Thoracic aorta (tissue), 2 donors: ENCODE results near the gene PLEKHO2. TPM values are rescaled to one million over a fixed set of nuclear protein-coding genes. Genes with fewer than 3 reads are reported as not detected.
A peak's percentile ranks its signal among the peaks of the same experiment; 100 is the strongest.

Source experiments
- ATAC-seq: fragments of 150-250 bp; one replicate; pipeline ENCODE4 v1.8.0; 2017; ENCODE audit warnings: low read depth; ENCODE audit not compliant: insufficient number of reproducible peaks, low FRiP score
- DNase-seq: peaks from one replicate; pipeline ENCODE4 v3.0.0-alpha.2; 2020; ENCODE audit warnings: low spot score
- H3K27ac ChIP-seq, 2 donors: fragments of 200-600 bp; sonication (generic); 1 replicate in 1 of 2; 2 replicates in 1 of 2; pipeline ENCODE4 v1.5.1; 2016; ENCODE audit warnings: mild to moderate bottlenecking in 2 of 2, moderate library complexity in 2 of 2
- H3K27me3 ChIP-seq: fragments of 200-600 bp; sonication (generic); replicated peaks from 2 replicates; pipeline ENCODE4 v1.6.0; 2016; ENCODE audit warnings: mild to moderate bottlenecking; ENCODE audit not compliant: insufficient read depth
- H3K36me3 ChIP-seq: fragments of 200-600 bp; sonication (generic); one replicate; pipeline ENCODE4 v1.5.1; 2016
- H3K4me1 ChIP-seq, 2 donors: fragments of 200-600 bp; sonication (generic); 1 replicate in 1 of 2; 2 replicates in 1 of 2; pipeline versions ENCODE4 v1.5.1 to v1.6.0; 2016; ENCODE audit warnings: low read depth in 2 of 2, mild to moderate bottlenecking in 1 of 2; ENCODE audit not compliant: control insufficient read depth in 1 of 2
- H3K4me3 ChIP-seq: fragments of 200-600 bp; sonication (generic); 2 replicates; pipeline ENCODE4 v1.5.1; 2016; ENCODE audit warnings: mild to moderate bottlenecking
- H3K9me3 ChIP-seq: fragments of 200-600 bp; sonication (generic); 2 replicates; pipeline ENCODE4 v1.5.1; 2016
- CTCF ChIP-seq: fragments of 200-600 bp; sonication (generic); IDR thresholded peaks from one replicate; pipeline ENCODE4 v1.5.1; 2019; ENCODE audit warnings: antibody characterized with exemption
- total RNA-seq, 2 donors: library from RNA; depleted of rRNA; stranded (reverse); fragments of >200 nt; gene quantifications; one replicate each; pipeline versions ENCODE4 v1.1.0 to v1.2.3, GENCODE V29; 2016

Gene PLEKHO2
- total RNA-seq, 2 donors from 2014 or later: 50.0 to 53.8 TPM

DNA sequence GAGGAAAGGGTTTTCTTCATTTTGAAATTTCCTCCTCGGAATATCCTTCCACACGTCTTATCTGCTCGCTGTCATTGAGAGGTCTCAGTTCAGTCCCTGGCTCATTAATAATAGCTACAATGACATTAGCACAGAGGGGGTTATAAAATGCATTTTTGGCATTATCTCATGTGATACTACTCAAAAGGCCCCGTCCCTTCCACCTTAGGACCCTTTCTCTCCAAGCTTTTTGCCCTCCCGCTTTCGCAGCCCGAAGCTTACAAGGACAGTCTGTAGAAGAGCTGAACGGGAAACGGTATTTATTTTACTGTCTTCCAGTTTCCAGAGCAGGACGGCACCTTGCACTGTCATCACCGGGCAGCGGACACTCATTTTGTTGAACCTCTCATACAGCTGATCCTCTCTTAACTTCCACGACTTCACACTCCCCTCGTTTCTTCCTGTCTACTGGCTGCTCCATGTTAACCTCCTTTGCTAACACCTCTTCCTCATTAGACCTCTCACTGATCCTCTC is 5.6 kb upstream of the PLEKHO2 start:
- ATAC-seq (no peak), DNase-seq (no peak)
- peaks cover 3 to 16% of the 10 kb centered on the region in 2 donors for H3K4me1 ChIP-seq
- H3K9me3 ChIP-seq: no peaks in the 10 kb centered on the region
- H3K4me3 ChIP-seq: peak overlapping the region; percentile 67
- H3K27ac ChIP-seq: peak overlapping the region; percentile 58 to 71
- no peaks in the 10 kb centered on the region for H3K27me3 ChIP-seq
- no peaks in the 10 kb centered on the region for H3K36me3 ChIP-seq
- no peak for TF ChIP-seq CTCF

DNA sequence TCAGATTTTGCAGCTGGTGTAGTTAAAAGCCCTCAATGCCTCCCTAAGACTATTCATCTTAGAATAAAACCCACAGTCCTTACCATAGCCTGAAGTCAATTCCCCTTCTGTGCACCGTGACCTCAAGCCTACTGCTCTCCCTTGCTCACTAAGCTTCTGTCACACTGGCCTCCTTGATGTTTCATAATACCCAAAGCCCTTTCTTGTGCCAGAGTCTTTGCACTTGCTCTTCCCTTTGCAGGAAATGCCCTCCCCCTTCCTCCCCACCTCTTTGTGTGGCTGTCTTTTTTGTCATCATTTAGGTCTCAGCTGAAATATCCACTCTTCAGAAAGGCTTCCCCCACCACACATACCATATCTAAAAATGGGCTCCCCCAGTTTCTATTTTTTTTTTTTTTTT is 4.2 kb upstream of the PLEKHO2 start:
- Histone ChIP-seq H3K36me3 (no peaks in the 10 kb centered on the region), H3K27ac (no peak overlapping the region), H3K27me3 (no peaks in the 10 kb centered on the region), H3K4me3 (no peak overlapping the region), H3K4me1 (peaks cover 3 to 17% of the 10 kb centered on the region in 2 donors), H3K9me3 (no peaks in the 10 kb centered on the region)
- ATAC-seq (no peak), DNase-seq (no peak)
- TF ChIP-seq CTCF: no peak

DNA sequence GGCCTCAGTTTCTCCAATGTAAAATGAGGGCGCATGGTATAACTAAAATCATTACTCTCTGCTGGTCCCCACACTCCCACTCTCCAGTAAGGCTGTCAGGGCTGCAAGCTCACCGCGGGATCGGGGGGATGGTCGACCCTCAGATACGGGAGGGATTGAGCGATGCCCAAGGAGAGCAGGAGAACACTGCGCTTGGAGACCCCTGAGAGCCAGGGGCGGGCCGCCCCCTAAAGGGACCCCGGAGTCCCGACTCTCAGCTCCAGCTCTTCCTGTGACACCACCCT is 713 bp upstream of the PLEKHO2 start:
- Histone ChIP-seq H3K27me3 (no peaks in the 10 kb centered on the region), H3K27ac (peak overlapping the region; percentile 90 to 91), H3K4me3 (peak overlapping the region; percentile 76), H3K9me3 (no peaks in the 10 kb centered on the region), H3K4me1 (peaks cover 20 to 46% of the 10 kb centered on the region in 2 donors), H3K36me3 (no peaks in the 10 kb centered on the region)
- ATAC-seq: no peak
- TF ChIP-seq CTCF: no peak
- DNase-seq: no peak

DNA sequence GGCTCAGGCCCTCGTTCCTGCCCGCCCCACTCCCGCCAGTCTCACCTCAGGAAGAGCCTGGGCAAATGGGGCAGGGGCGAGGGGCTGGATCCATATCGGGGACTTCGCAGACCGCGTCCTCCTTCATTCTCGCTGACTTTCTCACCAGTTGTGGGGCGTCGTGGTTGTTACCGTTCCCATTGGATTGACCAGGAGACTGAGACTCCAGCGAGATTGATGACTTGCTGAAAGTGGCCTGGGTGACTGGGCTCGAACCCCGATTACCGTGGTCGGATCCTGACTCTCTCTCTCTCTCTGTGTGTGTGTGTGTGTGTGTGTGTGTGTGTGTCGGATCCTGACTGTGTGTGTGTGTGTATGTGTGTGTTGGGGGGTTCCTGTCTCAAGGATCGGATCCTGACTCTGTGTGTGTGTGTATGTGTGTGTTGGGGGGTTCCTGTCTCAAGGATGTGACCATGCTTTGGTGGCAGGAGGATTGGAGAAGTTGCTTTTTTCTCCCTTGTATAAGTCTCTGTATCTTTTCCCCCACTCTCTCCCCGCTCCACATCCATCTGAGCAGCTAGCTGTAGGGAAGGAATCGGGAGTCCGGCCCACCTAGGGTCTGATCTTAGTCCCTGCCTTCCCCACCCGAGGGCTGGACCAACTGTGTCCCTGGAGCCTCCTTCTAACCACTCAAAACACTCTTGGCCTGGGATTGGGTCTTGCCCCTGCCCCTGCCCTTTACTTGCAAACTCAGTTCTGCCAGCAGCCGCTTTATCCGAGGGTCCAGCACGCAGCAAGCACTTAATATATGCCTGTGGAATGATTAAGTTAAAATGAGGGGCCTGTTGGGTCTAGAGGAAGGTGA is 603 bp downstream of the PLEKHO2 start:
- peak overlapping the region; percentile 76 for H3K4me3 ChIP-seq
- peaks cover 23 to 52% of the 10 kb centered on the region in 2 donors for H3K4me1 ChIP-seq
- no peaks in the 10 kb centered on the region for H3K9me3 ChIP-seq
- ATAC-seq: peak; percentile 4
- no peaks in the 10 kb centered on the region for H3K36me3 ChIP-seq
- TF ChIP-seq CTCF: no peak
- peak overlapping the region; percentile 78 to 87 for H3K27ac ChIP-seq
- no peak for DNase-seq
- H3K27me3 ChIP-seq: no peaks in the 10 kb centered on the region

DNA sequence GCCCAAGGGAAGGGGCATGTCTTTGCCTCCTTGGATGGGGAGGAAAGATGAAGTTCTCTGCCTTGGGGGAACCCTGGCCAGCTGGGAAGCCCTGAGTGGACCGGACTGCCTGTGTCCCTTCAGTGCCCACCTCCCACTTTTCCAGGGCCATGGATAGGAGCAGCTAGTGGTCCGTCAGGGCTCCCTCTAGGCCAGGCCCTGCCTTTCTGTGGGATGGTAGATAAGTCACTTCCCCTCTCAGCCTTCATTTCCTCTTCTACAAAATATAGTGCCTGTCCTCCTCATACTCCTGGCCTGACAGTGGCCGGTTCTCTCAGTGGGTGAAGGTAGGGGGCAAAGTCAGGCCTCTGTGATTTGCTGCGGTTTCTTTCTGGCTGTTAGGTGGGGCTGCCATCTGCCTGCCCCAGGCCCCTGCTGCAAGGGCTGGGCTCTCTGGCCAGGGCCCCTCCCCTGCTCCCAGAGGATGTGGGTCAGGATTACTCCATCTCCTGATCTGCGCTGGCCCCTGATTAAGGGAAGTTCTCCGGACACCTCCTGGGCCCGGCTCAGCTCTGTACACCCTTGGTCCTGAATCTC is 1.4 kb downstream of the PLEKHO2 start:
- DNase-seq (no peak), ATAC-seq (no peak)
- H3K9me3 ChIP-seq: no peaks in the 10 kb centered on the region
- H3K27ac ChIP-seq: peak overlapping the region; percentile 78 to 87
- H3K4me1 ChIP-seq: peaks cover 27 to 52% of the 10 kb centered on the region in 2 donors
- H3K4me3 ChIP-seq: peak overlapping the region; percentile 76
- TF ChIP-seq CTCF: no peak
- no peaks in the 10 kb centered on the region for H3K36me3 ChIP-seq
- H3K27me3 ChIP-seq: no peaks in the 10 kb centered on the region
